OCI-LY7 (cell line): ENCODE data around the gene UCN. TPM values are rescaled to one million over a fixed set of nuclear protein-coding genes. Genes with fewer than 3 reads are reported as not detected.

Experiments
- BruUV-seq: library from RNA; stranded (reverse); fragments of 400-500 nt; replicated peaks from 2 replicates; lab custom pipeline; 2021; lab: Mats Ljungman, UMichigan
- CTCF ChIA-PET: fragments of 300-600 bp; sonication (Branson Sonifier 250); formaldehyde crosslinking; loops from one replicate; lab custom pipeline; 2022; ENCODE audit warnings: antibody characterized with exemption; ENCODE audit not compliant: unreplicated experiment; lab: Charles Lee
- POLR2A ChIA-PET: fragments of 300-600 bp; sonication (Branson Sonifier 250); formaldehyde crosslinking; loops from one replicate; lab custom pipeline; 2022; ENCODE audit warnings: antibody characterized with exemption; lab: Charles Lee
- DNase-seq: peaks from one replicate; pipeline ENCODE4 v3.0.0-alpha.2; 2015; ENCODE audit warnings: low spot score
- H2AFZ ChIP-seq: fragments of 200-600 bp; sonication (generic), shearing (Covaris generic); 2 replicates; pipeline ENCODE4 v1.6.1; 2014; ENCODE audit warnings: mild to moderate bottlenecking, antibody characterized with exemption, low read length, moderate library complexity
- H3K27ac ChIP-seq: fragments of 200-600 bp; sonication (generic); 2 replicates; pipeline ENCODE4 v1.5.1; 2014; ENCODE audit warnings: mixed run types, low read depth, mild to moderate bottlenecking, moderate library complexity, low read length, inconsistent platforms; ENCODE audit not compliant: poor library complexity, severe bottlenecking
- H3K36me3 ChIP-seq: fragments of 200-600 bp; sonication (generic); 2 replicates; pipeline ENCODE4 v1.6.1; 2014; ENCODE audit warnings: mild to moderate bottlenecking, antibody characterized with exemption, low read length, moderate library complexity, mixed read lengths; ENCODE audit not compliant: insufficient read depth
- H3K4me1 ChIP-seq: fragments of 200-600 bp; sonication (generic); 2 replicates; pipeline ENCODE4 v1.5.1; 2014; ENCODE audit warnings: mild to moderate bottlenecking, low read length; ENCODE audit not compliant: insufficient read depth, poor library complexity, severe bottlenecking
- H3K4me2 ChIP-seq: fragments of 200-600 bp; sonication (generic); 2 replicates; pipeline ENCODE4 v1.6.1; 2014; ENCODE audit warnings: mild to moderate bottlenecking, low read length
- H3K4me3 ChIP-seq: fragments of 200-600 bp; sonication (generic); 2 replicates; pipeline ENCODE4 v1.5.1; 2014; ENCODE audit warnings: mild to moderate bottlenecking, low read depth, low read length; ENCODE audit not compliant: poor library complexity, severe bottlenecking
- H3K79me2 ChIP-seq: fragments of 200-600 bp; sonication (generic); 2 replicates; pipeline ENCODE4 v1.6.1; 2016; ENCODE audit warnings: low read depth, mild to moderate bottlenecking, low read length, moderate library complexity, mixed read lengths; ENCODE audit not compliant: insufficient read depth
- H3K9me2 ChIP-seq: fragments of 200-600 bp; sonication (generic); 2 replicates; pipeline ENCODE4 v1.6.1; 2016; ENCODE audit warnings: mild to moderate bottlenecking, low read length, mixed read lengths; ENCODE audit not compliant: insufficient read depth
- H3K9me3 ChIP-seq: fragments of 200-600 bp; sonication (generic); 2 replicates; pipeline ENCODE4 v1.6.1; 2014; ENCODE audit warnings: mild to moderate bottlenecking, mixed run types, low read length, mixed read lengths
- H4K20me1 ChIP-seq: fragments of 200-600 bp; sonication (generic); 2 replicates; pipeline ENCODE4 v1.6.1; 2014; ENCODE audit warnings: mild to moderate bottlenecking, antibody characterized with exemption, low read length, moderate library complexity, mixed read lengths; ENCODE audit not compliant: insufficient read depth
- CTCF ChIP-seq: fragments of 200-600 bp; sonication (generic); conservative IDR thresholded peaks from 2 replicates; pipeline ENCODE4 v1.5.1; 2014; ENCODE audit warnings: mild to moderate bottlenecking, antibody characterized with exemption, low read length, moderate library complexity, mixed read lengths
- EZH2phosphoT487 ChIP-seq: fragments of 200-600 bp; sonication (generic); IDR thresholded peaks from 2 replicates; pipeline ENCODE4 v1.6.1; 2018; ENCODE audit warnings: low read depth, borderline replicate concordance, mild to moderate bottlenecking, mixed run types, antibody characterized with exemption, low read length, moderate library complexity, mixed read lengths
- intact Hi-C: fragments of 100-400 bp; cut with micrococcal nuclease; formaldehyde crosslinking; loops from one replicate; pipeline ENCODE4 v1.10.0; 2022; ENCODE audit not compliant: unreplicated experiment
- total RNA-seq, 2 experiments: library from RNA; depleted of rRNA in 1 of 2; stranded (reverse); fragments of >200 nt in 1 of 2; shearing (Covaris generic) in 1 of 2; gene quantifications; 2 replicates each; pipeline ENCODE4 v1.2.3, GENCODE V29; 2014 to 2022

Gene UCN
- total RNA-seq, 2 experiments from 2014 or later, result 6.4 to 7.2 TPM

DNA sequence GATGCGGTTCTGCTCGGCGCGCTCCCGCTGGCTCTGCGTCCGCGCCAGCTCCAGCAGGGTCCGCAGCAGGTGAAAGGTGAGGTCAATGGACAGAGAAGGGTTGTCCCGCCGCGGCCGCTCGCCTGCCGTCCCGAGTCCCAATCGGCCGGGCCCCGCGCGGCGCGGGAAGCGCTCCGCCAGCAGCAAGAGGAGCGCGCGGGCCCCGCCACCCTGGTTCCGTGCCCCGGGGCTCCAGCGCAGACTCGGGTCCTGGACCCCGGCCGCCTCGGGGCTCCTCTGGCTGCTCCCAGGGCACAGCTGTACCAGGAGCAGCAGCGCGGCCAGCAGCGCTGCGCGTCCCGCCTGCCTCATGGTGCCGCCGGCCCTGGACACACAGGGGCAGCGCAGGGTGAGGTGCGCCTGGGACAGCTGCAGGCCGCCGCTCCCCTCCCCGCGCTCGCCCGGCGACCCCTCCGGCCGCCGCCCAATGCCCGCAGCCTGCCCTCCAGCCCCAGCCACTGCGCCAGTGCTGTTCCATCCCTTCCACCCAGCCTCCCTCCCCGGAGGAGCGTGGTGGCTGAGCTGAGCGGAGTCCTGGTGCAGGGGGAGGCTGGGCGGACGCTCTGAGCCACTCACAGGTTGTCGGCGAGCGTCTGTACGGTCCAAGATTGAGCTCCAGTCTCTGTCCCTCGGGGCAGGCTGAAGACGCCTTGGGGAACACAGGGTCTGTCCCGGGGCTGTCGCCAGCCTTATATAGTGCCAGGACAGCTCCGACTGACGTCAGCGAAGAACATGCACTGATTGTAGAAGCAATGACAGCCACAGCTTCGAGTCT, 493 bp downstream of the UCN start:
- Histone ChIP-seq H3K4me1 (peaks cover 10% of the 10 kb centered on the region), H4K20me1 (no peaks in the 10 kb centered on the region), H3K4me2 (no peak overlapping the region), H3K4me3 (no peak overlapping the region), H3K9me3 (no peaks in the 10 kb centered on the region), H3K27ac (no peak overlapping the region), H3K9me2 (no peaks in the 10 kb centered on the region), H3K79me2 (no peaks in the 10 kb centered on the region), H3K36me3 (peaks cover 6% of the 10 kb centered on the region), H2AFZ (no peak overlapping the region)
- no TSS peak for BruUV-seq
- TF ChIP-seq CTCF (no peak), EZH2phosphoT487 (no peak)
- POLR2A ChIA-PET, result interaction anchor here (0.5 kb wide), 1 partner anchor 28 kb away, joined by 3 read pairs; no protein-coding TSS in a partner anchor
- intact Hi-C loops, result no loop called here
- DNase-seq, result no peak
- CTCF ChIA-PET, result no interaction called here

GRCh38 chr2:27307287-27307544, 1.0 kb downstream of the UCN start:
- H4K20me1 ChIP-seq, result no peaks in the 10 kb centered on the region
- H3K9me2 ChIP-seq, result no peaks in the 10 kb centered on the region
- H2AFZ ChIP-seq, result no peak overlapping the region
- TF ChIP-seq EZH2phosphoT487 (no peak), CTCF (no peak)
- peaks cover 6% of the 10 kb centered on the region for H3K36me3 ChIP-seq
- H3K27ac ChIP-seq, result no peak overlapping the region
- no peak overlapping the region for H3K4me3 ChIP-seq
- intact Hi-C loops, result no loop called here
- BruUV-seq, result no TSS peak
- POLR2A ChIA-PET, result no interaction called here
- H3K9me3 ChIP-seq, result no peaks in the 10 kb centered on the region
- H3K4me1 ChIP-seq, result peaks cover 14% of the 10 kb centered on the region
- no peaks in the 10 kb centered on the region for H3K79me2 ChIP-seq
- CTCF ChIA-PET, result no interaction called here
- no peak overlapping the region for H3K4me2 ChIP-seq
- no peak for DNase-seq

DNA sequence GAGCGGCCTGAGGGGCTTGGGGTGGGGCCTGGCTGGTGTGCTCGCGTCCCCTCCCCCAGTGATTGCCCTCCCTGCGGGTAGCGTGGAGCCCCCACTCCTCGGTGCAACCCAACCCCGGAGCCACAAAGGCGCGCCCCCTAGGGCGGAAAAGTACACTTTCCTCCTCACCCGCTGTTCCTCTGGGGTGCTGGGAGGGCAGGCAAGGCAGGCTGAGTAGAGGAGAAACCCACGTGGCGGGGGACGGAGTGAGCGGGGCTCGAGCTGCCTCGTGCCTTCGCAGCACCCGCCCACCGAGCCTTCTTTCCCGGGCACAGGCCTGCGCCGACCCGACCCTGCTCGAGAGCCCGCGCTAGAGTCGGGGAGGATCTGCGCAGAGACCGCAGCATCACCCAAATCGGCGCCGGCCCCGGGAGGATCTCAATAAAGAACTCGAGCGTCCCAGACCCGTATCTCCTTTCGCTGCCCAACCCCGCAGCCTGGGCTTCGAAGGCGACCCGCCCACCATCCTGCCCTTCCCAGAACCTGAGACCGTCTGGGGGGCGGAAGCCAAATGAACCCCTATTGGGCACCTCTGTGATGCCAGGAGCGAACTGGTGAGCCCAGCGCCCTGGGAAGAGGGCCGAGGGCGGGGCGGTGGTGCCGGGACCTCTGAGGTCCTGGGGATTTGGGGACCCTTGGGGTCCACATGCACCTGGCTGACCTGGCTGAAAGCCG, 1.5 kb downstream of the UCN start:
- H3K4me2 ChIP-seq, result no peak overlapping the region
- H3K36me3 ChIP-seq, result peaks cover 6% of the 10 kb centered on the region
- intact Hi-C loops, result no loop called here
- H3K27ac ChIP-seq, result no peak overlapping the region
- H2AFZ ChIP-seq, result no peak overlapping the region
- ChIA-PET CTCF (no interaction called here), POLR2A (no interaction called here)
- no peaks in the 10 kb centered on the region for H4K20me1 ChIP-seq
- no peaks in the 10 kb centered on the region for H3K9me3 ChIP-seq
- H3K4me1 ChIP-seq, result peaks cover 14% of the 10 kb centered on the region
- no TSS peak for BruUV-seq
- no peak for DNase-seq
- H3K79me2 ChIP-seq, result no peaks in the 10 kb centered on the region
- H3K9me2 ChIP-seq, result no peaks in the 10 kb centered on the region
- no peak for TF ChIP-seq CTCF
- H3K4me3 ChIP-seq, result no peak overlapping the region
